SK-N-SH treated with all-trans-retinoic acid at 6 μM for 48 hours (cell line): ENCODE results near the gene RTRAF.

ENCODE experiments used
- ATAC-seq: fragments of 200-7000 bp; cut with Tn5 transposase; 3 replicates; pipeline ENCODE4 v1.9.1; 2020; ENCODE audit warnings: mild to moderate bottlenecking, moderate library complexity
- BACH2 ChIP-seq: fragments of 250-450 bp; sonication (Bioruptor Pico); IDR thresholded peaks from 2 replicates; pipeline ENCODE4 v1.9.0; 2021; ENCODE audit warnings: mild to moderate bottlenecking, borderline replicate concordance
- CSDC2 ChIP-seq: fragments of 250-450 bp; sonication (Bioruptor Pico); IDR thresholded peaks from 2 replicates; pipeline ENCODE4 v1.5.0; 2020; ENCODE audit warnings: mild to moderate bottlenecking, moderate library complexity
- CSRNP3 ChIP-seq: fragments of 250-450 bp; sonication (Bioruptor Pico); IDR thresholded peaks from 2 replicates; pipeline ENCODE4 v1.5.1; 2021; ENCODE audit warnings: mild to moderate bottlenecking, moderate library complexity
- ESRRG ChIP-seq: fragments of 250-450 bp; sonication (Bioruptor Pico); IDR thresholded peaks from 2 replicates; pipeline ENCODE4 v1.6.1; 2021; ENCODE audit warnings: mild to moderate bottlenecking
- GLIS3 ChIP-seq: fragments of 250-450 bp; sonication (Bioruptor Pico); IDR thresholded peaks from 2 replicates; pipeline ENCODE4 v1.5.0; 2020; ENCODE audit warnings: mild to moderate bottlenecking, moderate library complexity
- ISL1 ChIP-seq: fragments of 250-450 bp; sonication (Bioruptor Pico); IDR thresholded peaks from 2 replicates; pipeline ENCODE4 v2.1.2; 2022; ENCODE audit warnings: mild to moderate bottlenecking, moderate library complexity
- OSR1 ChIP-seq: fragments of 250-450 bp; sonication (Bioruptor Pico); IDR thresholded peaks from 2 replicates; pipeline ENCODE4 v1.8.0; 2022; ENCODE audit warnings: moderate library complexity, mild to moderate bottlenecking, inconsistent platforms
- PPARA ChIP-seq: fragments of 250-450 bp; sonication (Bioruptor Pico); IDR thresholded peaks from 2 replicates; pipeline ENCODE4 v1.5.0; 2020; ENCODE audit warnings: mild to moderate bottlenecking, borderline replicate concordance
- SNAI2 ChIP-seq: fragments of 250-450 bp; sonication (Bioruptor Pico); IDR thresholded peaks from 2 replicates; pipeline ENCODE4 v1.5.0; 2020; ENCODE audit warnings: mild to moderate bottlenecking, moderate library complexity
- TCF4 ChIP-seq: fragments of 250-450 bp; sonication (Bioruptor Pico); IDR thresholded peaks from 2 replicates; pipeline ENCODE4 v1.8.0; 2021; ENCODE audit warnings: mild to moderate bottlenecking, moderate library complexity, borderline replicate concordance
- TOX ChIP-seq: fragments of 250-450 bp; sonication (Bioruptor Pico); IDR thresholded peaks from 2 replicates; pipeline ENCODE4 v1.8.0; 2021; ENCODE audit warnings: mild to moderate bottlenecking, moderate library complexity, borderline replicate concordance
- ZC3H10 ChIP-seq: fragments of 250-450 bp; sonication (Bioruptor Pico); IDR thresholded peaks from 2 replicates; pipeline ENCODE4 v1.5.1; 2021; ENCODE audit warnings: mild to moderate bottlenecking, moderate library complexity
- ZFP3 ChIP-seq: fragments of 250-450 bp; sonication (Bioruptor Pico); IDR thresholded peaks from 2 replicates; pipeline ENCODE4 v1.5.0; 2020; ENCODE audit warnings: mild to moderate bottlenecking, moderate library complexity
- ZFP30 ChIP-seq: fragments of 450-650 bp; formaldehyde crosslinking; IDR thresholded peaks from 2 replicates; pipeline ENCODE4 v1.5.0; 2022; ENCODE audit warnings: mild to moderate bottlenecking, moderate library complexity
- ZNF565 ChIP-seq: fragments of 450-650 bp; formaldehyde crosslinking; conservative IDR thresholded peaks from 2 replicates; pipeline ENCODE4 v1.5.0; 2020; ENCODE audit warnings: low read depth, mild to moderate bottlenecking, moderate library complexity
- ZNF8 ChIP-seq: fragments of 450-650 bp; formaldehyde crosslinking; IDR thresholded peaks from 2 replicates; pipeline ENCODE4 v1.5.0; 2020; ENCODE audit warnings: mild to moderate bottlenecking, moderate library complexity
- TF ChIP-seq, protein P1 (sequence below): fragments of 250-450 bp; sonication (Bioruptor Pico); IDR thresholded peaks from 2 replicates; pipeline ENCODE4 v1.5.0; 2020; ENCODE audit warnings: mild to moderate bottlenecking, moderate library complexity
- TF ChIP-seq, protein P2 (sequence below): fragments of 250-450 bp; sonication (Bioruptor Pico); IDR thresholded peaks from 2 replicates; pipeline ENCODE4 v1.8.0; 2020; ENCODE audit warnings: mild to moderate bottlenecking, moderate library complexity, borderline replicate concordance
- TF ChIP-seq, protein P3 (sequence below): fragments of 250-450 bp; sonication (Bioruptor Pico); IDR thresholded peaks from 2 replicates; pipeline ENCODE4 v1.5.1; 2020; ENCODE audit warnings: low read depth, mild to moderate bottlenecking, moderate library complexity

The RTRAF gene

DNA sequence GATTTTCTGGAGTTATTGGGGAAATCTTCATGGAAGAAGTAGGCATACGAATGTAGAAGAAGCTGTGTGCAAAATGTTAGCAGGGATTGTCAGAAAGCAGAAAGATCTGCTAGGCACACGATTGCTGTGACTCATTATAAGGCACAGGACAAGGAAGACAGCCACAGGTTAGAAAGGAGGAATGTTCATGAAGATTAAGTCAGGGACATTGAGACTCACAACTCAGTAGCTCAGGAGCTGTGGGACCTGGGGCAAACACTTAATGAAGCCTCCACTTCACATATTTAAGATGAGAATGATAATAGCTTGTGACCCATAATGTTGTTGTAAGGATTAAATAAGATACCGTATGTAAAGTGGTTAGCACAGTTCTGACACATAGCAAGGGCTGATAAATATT is 26.6 kb upstream of the RTRAF start:
- ATAC-seq, result peak; percentile 62
- TF ChIP-seq BACH2 (CRISPR knock-in tag) (no peak), GLIS3 (no peak), TCF4 (CRISPR knock-in tag) (no peak), ZNF8 (CRISPR knock-in tag) (no peak), CSDC2 (no peak), SNAI2 (CRISPR knock-in tag) (no peak), TOX (no peak), ESRRG (CRISPR knock-in tag) (no peak)
- TF ChIP-seq, protein P1, sequence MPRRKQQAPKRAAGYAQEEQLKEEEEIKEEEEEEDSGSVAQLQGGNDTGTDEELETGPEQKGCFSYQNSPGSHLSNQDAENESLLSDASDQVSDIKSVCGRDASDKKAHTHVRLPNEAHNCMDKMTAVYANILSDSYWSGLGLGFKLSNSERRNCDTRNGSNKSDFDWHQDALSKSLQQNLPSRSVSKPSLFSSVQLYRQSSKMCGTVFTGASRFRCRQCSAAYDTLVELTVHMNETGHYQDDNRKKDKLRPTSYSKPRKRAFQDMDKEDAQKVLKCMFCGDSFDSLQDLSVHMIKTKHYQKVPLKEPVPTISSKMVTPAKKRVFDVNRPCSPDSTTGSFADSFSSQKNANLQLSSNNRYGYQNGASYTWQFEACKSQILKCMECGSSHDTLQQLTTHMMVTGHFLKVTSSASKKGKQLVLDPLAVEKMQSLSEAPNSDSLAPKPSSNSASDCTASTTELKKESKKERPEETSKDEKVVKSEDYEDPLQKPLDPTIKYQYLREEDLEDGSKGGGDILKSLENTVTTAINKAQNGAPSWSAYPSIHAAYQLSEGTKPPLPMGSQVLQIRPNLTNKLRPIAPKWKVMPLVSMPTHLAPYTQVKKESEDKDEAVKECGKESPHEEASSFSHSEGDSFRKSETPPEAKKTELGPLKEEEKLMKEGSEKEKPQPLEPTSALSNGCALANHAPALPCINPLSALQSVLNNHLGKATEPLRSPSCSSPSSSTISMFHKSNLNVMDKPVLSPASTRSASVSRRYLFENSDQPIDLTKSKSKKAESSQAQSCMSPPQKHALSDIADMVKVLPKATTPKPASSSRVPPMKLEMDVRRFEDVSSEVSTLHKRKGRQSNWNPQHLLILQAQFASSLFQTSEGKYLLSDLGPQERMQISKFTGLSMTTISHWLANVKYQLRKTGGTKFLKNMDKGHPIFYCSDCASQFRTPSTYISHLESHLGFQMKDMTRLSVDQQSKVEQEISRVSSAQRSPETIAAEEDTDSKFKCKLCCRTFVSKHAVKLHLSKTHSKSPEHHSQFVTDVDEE (CRISPR knock-in tag), result no peak

DNA sequence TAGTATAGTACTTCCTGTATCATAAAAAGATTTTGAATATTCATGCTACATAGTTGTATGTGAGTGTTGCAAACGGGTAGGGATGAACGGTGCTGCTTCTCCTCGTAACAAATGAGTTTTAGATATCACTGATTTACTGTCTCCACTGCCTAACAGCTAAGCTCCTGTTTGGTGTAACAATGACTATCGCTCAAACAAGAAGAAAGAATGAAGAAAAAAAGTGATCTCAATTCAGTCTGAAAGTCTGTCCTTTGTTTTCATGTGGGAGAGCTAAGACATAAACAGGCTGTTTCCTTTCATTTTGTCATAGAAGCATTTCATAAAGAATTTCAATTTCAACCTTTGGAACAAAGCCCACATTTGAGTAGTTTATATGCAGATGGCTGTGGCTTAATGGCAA is 26.1 kb upstream of the RTRAF start:
- ATAC-seq, result peak; percentile 69

GRCh38 chr14:51967521-51967920 is 21.8 kb upstream of the RTRAF start:
- no peak for TF ChIP-seq SNAI2 (CRISPR knock-in tag)
- no peak for TF ChIP-seq PPARA (CRISPR knock-in tag)
- TF ChIP-seq ZNF565, result no peak
- TF ChIP-seq ZNF8 (CRISPR knock-in tag), result no peak
- TF ChIP-seq, protein P2, sequence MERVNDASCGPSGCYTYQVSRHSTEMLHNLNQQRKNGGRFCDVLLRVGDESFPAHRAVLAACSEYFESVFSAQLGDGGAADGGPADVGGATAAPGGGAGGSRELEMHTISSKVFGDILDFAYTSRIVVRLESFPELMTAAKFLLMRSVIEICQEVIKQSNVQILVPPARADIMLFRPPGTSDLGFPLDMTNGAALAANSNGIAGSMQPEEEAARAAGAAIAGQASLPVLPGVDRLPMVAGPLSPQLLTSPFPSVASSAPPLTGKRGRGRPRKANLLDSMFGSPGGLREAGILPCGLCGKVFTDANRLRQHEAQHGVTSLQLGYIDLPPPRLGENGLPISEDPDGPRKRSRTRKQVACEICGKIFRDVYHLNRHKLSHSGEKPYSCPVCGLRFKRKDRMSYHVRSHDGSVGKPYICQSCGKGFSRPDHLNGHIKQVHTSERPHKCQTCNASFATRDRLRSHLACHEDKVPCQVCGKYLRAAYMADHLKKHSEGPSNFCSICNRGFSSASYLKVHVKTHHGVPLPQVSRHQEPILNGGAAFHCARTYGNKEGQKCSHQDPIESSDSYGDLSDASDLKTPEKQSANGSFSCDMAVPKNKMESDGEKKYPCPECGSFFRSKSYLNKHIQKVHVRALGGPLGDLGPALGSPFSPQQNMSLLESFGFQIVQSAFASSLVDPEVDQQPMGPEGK (CRISPR knock-in tag), result no peak
- no peak for TF ChIP-seq ISL1 (CRISPR knock-in tag)
- TF ChIP-seq, protein P3, sequence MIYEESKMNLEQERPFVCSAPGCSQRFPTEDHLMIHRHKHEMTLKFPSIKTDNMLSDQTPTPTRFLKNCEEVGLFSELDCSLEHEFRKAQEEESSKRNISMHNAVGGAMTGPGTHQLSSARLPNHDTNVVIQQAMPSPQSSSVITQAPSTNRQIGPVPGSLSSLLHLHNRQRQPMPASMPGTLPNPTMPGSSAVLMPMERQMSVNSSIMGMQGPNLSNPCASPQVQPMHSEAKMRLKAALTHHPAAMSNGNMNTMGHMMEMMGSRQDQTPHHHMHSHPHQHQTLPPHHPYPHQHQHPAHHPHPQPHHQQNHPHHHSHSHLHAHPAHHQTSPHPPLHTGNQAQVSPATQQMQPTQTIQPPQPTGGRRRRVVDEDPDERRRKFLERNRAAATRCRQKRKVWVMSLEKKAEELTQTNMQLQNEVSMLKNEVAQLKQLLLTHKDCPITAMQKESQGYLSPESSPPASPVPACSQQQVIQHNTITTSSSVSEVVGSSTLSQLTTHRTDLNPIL (CRISPR knock-in tag), result no peak
- no peak for TF ChIP-seq CSRNP3 (CRISPR knock-in tag)
- no peak for ATAC-seq

More for the DNA sequence above, 26.1 kb upstream of the RTRAF start:
- TF ChIP-seq, protein P2 (CRISPR knock-in tag), result no peak
- TF ChIP-seq ZNF8 (CRISPR knock-in tag), result no peak
- no peak for TF ChIP-seq TCF4 (CRISPR knock-in tag)
- 0 out of 2 replicates have a peak, but pooled peaks have one; percentile 42 for TF ChIP-seq TOX
- no peak for TF ChIP-seq ZFP3 (CRISPR knock-in tag)

DNA sequence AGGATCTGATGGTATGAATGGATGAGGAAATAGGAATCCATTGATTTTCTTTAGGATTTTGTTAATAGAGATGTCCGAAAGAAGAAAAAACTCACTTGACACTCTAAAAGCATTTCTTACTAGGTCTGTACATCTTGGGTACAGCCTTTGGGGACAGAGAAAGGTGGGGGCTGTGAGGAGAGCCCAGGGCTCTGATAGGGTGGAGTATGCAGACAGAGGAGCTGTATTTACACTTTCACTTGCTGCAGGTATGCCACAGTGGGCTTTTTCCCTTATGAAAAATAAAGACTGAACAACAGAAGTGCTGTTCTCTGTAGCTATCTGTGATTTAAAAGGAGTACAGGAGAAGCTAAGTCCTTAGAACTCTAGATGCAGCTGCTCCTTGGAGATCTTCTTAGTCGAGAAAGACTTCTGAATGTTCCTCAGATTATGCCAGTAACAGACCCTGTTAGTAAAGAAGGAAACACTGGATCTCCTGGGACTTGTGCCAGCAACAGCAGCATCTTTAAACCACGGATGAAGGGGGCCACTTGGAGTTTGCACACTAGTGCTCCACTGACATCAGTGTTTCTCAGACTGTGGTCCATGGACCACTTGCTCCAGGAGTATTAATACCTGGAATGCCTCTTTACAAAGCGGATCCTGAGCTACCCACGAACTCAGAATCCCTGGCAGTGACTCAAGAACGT is 19.4 kb upstream of the RTRAF start:
- no peak for ATAC-seq
- TF ChIP-seq TCF4 (CRISPR knock-in tag), result no peak
- no peak for TF ChIP-seq TOX
- no peak for TF ChIP-seq OSR1 (CRISPR knock-in tag)
- TF ChIP-seq GLIS3, result no peak
- no peak for TF ChIP-seq PPARA (CRISPR knock-in tag)
- no peak for TF ChIP-seq CSDC2
- TF ChIP-seq ZFP30 (CRISPR knock-in tag), result no peak
- no peak for TF ChIP-seq ZNF8 (CRISPR knock-in tag)
- TF ChIP-seq ESRRG (CRISPR knock-in tag), result no peak
- TF ChIP-seq SNAI2 (CRISPR knock-in tag), result no peak
- TF ChIP-seq ZC3H10 (CRISPR knock-in tag), result no peak
- TF ChIP-seq, protein P2 (CRISPR knock-in tag), result no peak
- TF ChIP-seq, protein P1 (CRISPR knock-in tag), result no peak
